CD4-positive, alpha-beta T cell (primary cell): ENCODE results near the gene A2M. TPM values are rescaled to one million over a fixed set of nuclear protein-coding genes. Genes with fewer than 3 reads are reported as not detected.

Source experiments
- ATAC-seq: fragments of 200-7000 bp; cut with Tn5 transposase; one replicate; pipeline ENCODE4 v1.10.0; 2022; ENCODE audit warnings: mild to moderate bottlenecking; ENCODE audit not compliant: poor library complexity
- CTCF ChIA-PET: fragments of 350-600 bp; sonication (Branson Sonifier 250); formaldehyde crosslinking; loops from one replicate; lab custom pipeline; 2021; ENCODE audit warnings: antibody characterized with exemption, inconsistent platforms; lab: Charles Lee
- POLR2A ChIA-PET: fragments of 350-600 bp; sonication (Branson Sonifier 250); formaldehyde crosslinking; loops from one replicate; lab custom pipeline; 2021; ENCODE audit warnings: antibody characterized with exemption, inconsistent platforms; lab: Charles Lee
- DNase-seq, 14 experiments: peaks; one replicate each; pipeline ENCODE4 v3.0.0-alpha.2; 2013 to 2020; ENCODE audit warnings: mixed read lengths in 2 of 14
- H3K27ac ChIP-seq, 2 donors: one replicate each; pipeline versions ENCODE4 v1.5.1 to v1.7.0; 2013; ENCODE audit warnings: low read length in 2 of 2, low read depth in 1 of 2, mild to moderate bottlenecking in 1 of 2
- H3K27me3 ChIP-seq, 2 experiments: 1 replicate in 1 of 2; 2 replicates in 1 of 2; pipeline versions ENCODE4 v1.6.1 to v1.7.0; 2013; ENCODE audit warnings: low read length in 2 of 2, control low read depth in 1 of 2, mild to moderate bottlenecking in 1 of 2, moderate library complexity in 1 of 2; ENCODE audit not compliant: insufficient read depth in 2 of 2, control insufficient read depth in 1 of 2
- H3K36me3 ChIP-seq: one replicate; pipeline ENCODE4 v1.6.1; 2013; ENCODE audit warnings: low read length, control low read depth; ENCODE audit not compliant: insufficient read depth
- H3K4me1 ChIP-seq: one replicate; pipeline ENCODE4 v1.6.1; 2013; ENCODE audit warnings: low read length, control low read depth; ENCODE audit not compliant: insufficient read depth
- H3K4me3 ChIP-seq: one replicate; pipeline ENCODE4 v1.5.1; 2013; ENCODE audit warnings: mild to moderate bottlenecking, low read length, moderate library complexity
- H3K9me3 ChIP-seq, 2 experiments: 1 replicate in 1 of 2; 2 replicates in 1 of 2; pipeline versions ENCODE4 v1.6.1 to v1.7.0; 2013; ENCODE audit warnings: low read length in 2 of 2, mild to moderate bottlenecking in 2 of 2, control low read depth in 1 of 2, moderate library complexity in 1 of 2; ENCODE audit not compliant: control insufficient read depth in 1 of 2, insufficient read depth in 1 of 2
- H3K27ac Mint-ChIP-seq: one replicate; pipeline ENCODE4 v1.8.0; 2020; ENCODE audit warnings: mixed read lengths
- H3K27me3 Mint-ChIP-seq: one replicate; pipeline ENCODE4 v1.8.0; 2021; ENCODE audit warnings: mixed read lengths
- H3K36me3 Mint-ChIP-seq: one replicate; pipeline ENCODE4 v1.8.0; 2021; ENCODE audit warnings: low read depth, mixed read lengths
- H3K4me1 Mint-ChIP-seq: one replicate; pipeline ENCODE4 v1.8.0; 2021; ENCODE audit warnings: low read depth, mixed read lengths
- H3K4me3 Mint-ChIP-seq: one replicate; pipeline ENCODE4 v1.8.0; 2020; ENCODE audit warnings: mild to moderate bottlenecking, mixed read lengths
- H3K9me3 Mint-ChIP-seq: one replicate; pipeline ENCODE4 v1.8.0; 2020; ENCODE audit warnings: mixed read lengths
- intact Hi-C, 2 experiments: fragments of 100-400 bp; cut with DNase I in 1 of 2; cut with micrococcal nuclease in 1 of 2; formaldehyde crosslinking; loops; one replicate each; pipeline versions ENCODE4 v1.15.1 to v1.9.0; 2023 to 2025; cut with DNase I, micrococcal nuclease
- total RNA-seq, 174 experiments: library from RNA in 2 of 174; stranded (reverse) in 2 of 174; gene quantifications; one replicate each; pipeline ENCODE4 v1.2.3 and lab custom pipeline; 2021 to 2026
- TF ChIP-seq, protein P1 (sequence below): fragments of 200-600 bp; IDR thresholded peaks from one replicate; pipeline ENCODE4 v1.8.0; 2022; ENCODE audit warnings: antibody characterized with exemption, mild to moderate bottlenecking

A2M gene
- total RNA-seq, 2 experiments from 2014 or later = not detected

GRCh38 chr12:9106610-9107541 is 8.8 kb downstream of the A2M start:
- Mint-ChIP-seq H3K4me1 (no peaks in the 10 kb centered on the region), H3K4me3 (no peak overlapping the region), H3K9me3 (no peaks in the 10 kb centered on the region), H3K36me3 (no peaks in the 10 kb centered on the region), H3K27me3 (no peaks in the 10 kb centered on the region), H3K27ac (no peak overlapping the region)
- no peaks in the 10 kb centered on the region for H3K4me1 ChIP-seq
- no peak overlapping the region for H3K27ac ChIP-seq
- no peaks in the 10 kb centered on the region for H3K9me3 ChIP-seq
- H3K27me3 ChIP-seq = no peaks in the 10 kb centered on the region
- TF ChIP-seq, protein P1, sequence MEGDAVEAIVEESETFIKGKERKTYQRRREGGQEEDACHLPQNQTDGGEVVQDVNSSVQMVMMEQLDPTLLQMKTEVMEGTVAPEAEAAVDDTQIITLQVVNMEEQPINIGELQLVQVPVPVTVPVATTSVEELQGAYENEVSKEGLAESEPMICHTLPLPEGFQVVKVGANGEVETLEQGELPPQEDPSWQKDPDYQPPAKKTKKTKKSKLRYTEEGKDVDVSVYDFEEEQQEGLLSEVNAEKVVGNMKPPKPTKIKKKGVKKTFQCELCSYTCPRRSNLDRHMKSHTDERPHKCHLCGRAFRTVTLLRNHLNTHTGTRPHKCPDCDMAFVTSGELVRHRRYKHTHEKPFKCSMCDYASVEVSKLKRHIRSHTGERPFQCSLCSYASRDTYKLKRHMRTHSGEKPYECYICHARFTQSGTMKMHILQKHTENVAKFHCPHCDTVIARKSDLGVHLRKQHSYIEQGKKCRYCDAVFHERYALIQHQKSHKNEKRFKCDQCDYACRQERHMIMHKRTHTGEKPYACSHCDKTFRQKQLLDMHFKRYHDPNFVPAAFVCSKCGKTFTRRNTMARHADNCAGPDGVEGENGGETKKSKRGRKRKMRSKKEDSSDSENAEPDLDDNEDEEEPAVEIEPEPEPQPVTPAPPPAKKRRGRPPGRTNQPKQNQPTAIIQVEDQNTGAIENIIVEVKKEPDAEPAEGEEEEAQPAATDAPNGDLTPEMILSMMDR = no peak
- peaks cover 1% of the 10 kb centered on the region for H3K36me3 ChIP-seq
- ChIA-PET CTCF (no interaction called here), POLR2A (no interaction called here)
- intact Hi-C loops = no loop called here
- no peak for ATAC-seq
- no peak for DNase-seq
- H3K4me3 ChIP-seq = no peak overlapping the region

DNA sequence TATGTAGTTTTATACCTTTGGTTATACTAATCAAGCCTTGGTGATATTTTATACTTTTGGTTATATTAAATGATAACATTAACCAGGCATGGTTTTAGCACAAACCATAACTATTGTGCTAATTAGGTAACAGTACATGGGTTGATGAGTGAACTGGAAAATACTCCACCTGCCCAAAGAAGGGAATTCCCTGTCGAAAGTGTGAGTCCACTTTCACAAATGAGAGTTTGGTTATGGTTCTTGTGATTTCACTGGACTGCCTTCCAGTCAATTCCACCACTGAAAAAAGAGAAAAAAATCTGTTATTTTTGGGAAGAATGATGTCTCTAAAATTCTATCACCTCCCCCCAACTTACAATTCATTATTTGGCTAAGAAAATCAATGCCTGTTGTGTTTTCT is 9.7 kb downstream of the A2M start:
- Mint-ChIP-seq H3K27me3 (no peaks in the 10 kb centered on the region), H3K27ac (no peak overlapping the region), H3K9me3 (no peaks in the 10 kb centered on the region), H3K36me3 (no peaks in the 10 kb centered on the region), H3K4me1 (no peaks in the 10 kb centered on the region), H3K4me3 (no peak overlapping the region)
- TF ChIP-seq, protein P1 = no peak
- Histone ChIP-seq H3K9me3 (no peaks in the 10 kb centered on the region), H3K27ac (no peak overlapping the region), H3K4me3 (no peak overlapping the region), H3K36me3 (peaks cover 8% of the 10 kb centered on the region), H3K27me3 (no peaks in the 10 kb centered on the region), H3K4me1 (no peaks in the 10 kb centered on the region)
- DNase-seq (no peak), ATAC-seq (no peak)
- intact Hi-C loops = no loop called here
- CTCF ChIA-PET = no interaction called here
- POLR2A ChIA-PET = no interaction called here

DNA sequence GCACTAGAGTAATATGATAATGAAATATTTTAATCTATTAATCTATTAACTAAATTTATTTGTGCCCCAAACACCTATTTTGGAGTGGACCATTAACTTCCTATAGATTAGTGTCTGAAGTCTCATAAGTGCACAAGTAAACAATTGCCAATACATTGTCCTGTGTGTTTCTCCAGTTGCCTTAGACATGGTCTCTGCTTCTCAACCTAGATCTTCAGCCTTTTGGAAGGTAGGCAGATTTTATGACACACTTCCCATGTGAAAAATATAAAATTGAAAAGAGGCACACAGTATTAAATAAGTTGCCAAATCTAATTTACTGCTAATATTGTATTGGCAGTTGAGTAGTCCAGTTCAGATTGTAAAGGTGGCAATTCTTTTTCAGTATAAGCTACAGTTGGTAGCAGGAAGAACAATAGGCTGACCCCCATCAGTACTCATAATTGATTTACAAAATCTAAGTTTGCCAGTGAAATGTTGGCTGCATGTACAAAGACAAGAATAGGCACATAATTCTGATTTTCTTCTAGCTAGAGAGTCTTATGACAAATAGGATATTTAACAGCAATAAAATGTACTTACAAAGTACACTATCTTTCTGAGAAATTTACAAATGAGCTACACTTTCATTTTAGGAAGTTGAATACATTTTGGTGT is 10.8 kb downstream of the A2M start:
- Histone ChIP-seq H3K4me3 (no peak overlapping the region), H3K27ac (no peak overlapping the region), H3K36me3 (peaks cover 13% of the 10 kb centered on the region), H3K27me3 (no peaks in the 10 kb centered on the region), H3K4me1 (no peaks in the 10 kb centered on the region), H3K9me3 (no peaks in the 10 kb centered on the region)
- no peak overlapping the region for H3K4me3 Mint-ChIP-seq
- H3K27me3 Mint-ChIP-seq = no peaks in the 10 kb centered on the region
- ATAC-seq (no peak), DNase-seq (no peak)
- H3K27ac Mint-ChIP-seq = no peak overlapping the region
- H3K36me3 Mint-ChIP-seq = no peaks in the 10 kb centered on the region
- POLR2A ChIA-PET = no interaction called here
- CTCF ChIA-PET = interaction anchor here (1.2 kb wide), 1 partner anchor 11 kb away, joined by 3 read pairs; no protein-coding TSS in a partner anchor
- intact Hi-C loops = no loop called here
- no peaks in the 10 kb centered on the region for H3K4me1 Mint-ChIP-seq
- TF ChIP-seq, protein P1 = no peak
- H3K9me3 Mint-ChIP-seq = no peaks in the 10 kb centered on the region
